Activated T-cell treated with anti-CD3 and anti-CD28 coated beads, Interleukin-2, amount 50 U/mL, for 4 hours (primary cell): ENCODE measurements around the gene CCDC86. TPM values are rescaled to one million over a fixed set of nuclear protein-coding genes. Genes with fewer than 3 reads are reported as not detected.

Experiments
- ATAC-seq, 2 donors: fragments of 200-7000 bp; cut with Tn5 transposase; one replicate each; pipeline ENCODE4 v1.10.0; 2021
- DNase-seq: peaks from one replicate; pipeline ENCODE4 v3.0.0-alpha.2; 2020
- H3K27me3 Mint-ChIP-seq: one replicate; pipeline ENCODE4 v1.8.0; 2021; ENCODE audit warnings: low read depth, mixed read lengths
- H3K36me3 Mint-ChIP-seq: one replicate; pipeline ENCODE4 v1.8.0; 2022; ENCODE audit warnings: mixed read lengths; ENCODE audit not compliant: insufficient read depth
- H3K4me1 Mint-ChIP-seq: one replicate; pipeline ENCODE4 v1.8.0; 2021; ENCODE audit warnings: low read depth, mixed read lengths
- H3K4me3 Mint-ChIP-seq: one replicate; pipeline ENCODE4 v1.8.0; 2021; ENCODE audit warnings: mild to moderate bottlenecking, moderate library complexity, mixed read lengths
- H3K9me3 Mint-ChIP-seq: one replicate; pipeline ENCODE4 v1.8.0; 2021; ENCODE audit warnings: mixed read lengths
- total RNA-seq, 3 donors: library from RNA; stranded (reverse); gene quantifications; one replicate each; pipeline ENCODE4 v1.2.1, GENCODE V29; 2021

CCDC86 gene, protein sequence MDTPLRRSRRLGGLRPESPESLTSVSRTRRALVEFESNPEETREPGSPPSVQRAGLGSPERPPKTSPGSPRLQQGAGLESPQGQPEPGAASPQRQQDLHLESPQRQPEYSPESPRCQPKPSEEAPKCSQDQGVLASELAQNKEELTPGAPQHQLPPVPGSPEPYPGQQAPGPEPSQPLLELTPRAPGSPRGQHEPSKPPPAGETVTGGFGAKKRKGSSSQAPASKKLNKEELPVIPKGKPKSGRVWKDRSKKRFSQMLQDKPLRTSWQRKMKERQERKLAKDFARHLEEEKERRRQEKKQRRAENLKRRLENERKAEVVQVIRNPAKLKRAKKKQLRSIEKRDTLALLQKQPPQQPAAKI
- total RNA-seq, result 100 to 1,000 TPM; 182 to 218 (median 190) TPM

DNA sequence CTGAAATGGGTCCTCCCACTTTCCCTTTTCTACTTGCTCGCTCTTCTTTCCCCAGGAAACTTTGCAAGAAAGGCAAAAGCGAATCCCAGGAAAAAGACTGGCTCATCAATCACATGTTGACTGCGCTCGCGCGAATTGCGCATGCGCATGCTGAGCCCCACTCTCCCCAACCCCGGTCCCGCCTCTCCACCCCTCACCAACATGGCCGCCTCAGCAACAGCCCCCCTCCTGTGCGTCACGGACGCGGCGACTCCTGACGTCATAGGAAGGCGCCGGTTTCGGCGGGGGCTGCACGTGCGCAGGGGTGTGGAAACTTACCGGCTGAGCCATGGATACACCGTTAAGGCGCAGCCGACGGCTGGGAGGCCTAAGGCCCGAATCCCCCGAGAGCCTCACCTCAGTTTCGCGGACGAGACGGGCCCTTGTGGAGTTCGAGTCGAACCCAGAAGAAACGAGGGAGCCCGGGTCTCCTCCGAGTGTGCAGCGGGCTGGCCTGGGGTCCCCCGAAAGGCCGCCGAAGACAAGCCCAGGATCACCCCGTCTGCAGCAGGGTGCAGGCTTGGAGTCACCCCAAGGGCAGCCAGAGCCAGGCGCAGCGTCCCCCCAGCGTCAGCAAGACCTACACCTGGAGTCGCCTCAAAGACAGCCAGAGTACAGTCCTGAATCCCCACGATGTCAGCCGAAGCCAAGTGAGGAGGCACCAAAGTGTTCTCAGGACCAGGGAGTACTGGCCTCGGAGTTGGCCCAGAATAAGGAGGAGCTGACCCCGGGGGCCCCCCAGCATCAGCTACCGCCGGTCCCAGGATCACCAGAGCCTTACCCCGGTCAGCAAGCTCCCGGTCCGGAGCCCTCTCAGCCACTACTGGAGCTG lies at the start of gene CCDC86:
TSS of gene CCDC86 (plus strand) at position 317 of the 871 bp plus-strand sequence. CDS start at position 329, 12 bp downstream.
- Mint-ChIP-seq H3K4me3 (peak within 1 kb of the TSS; percentile 94), H3K4me1 (peaks cover 38% of the 10 kb centered on the region), H3K36me3 (peaks cover 22% of the 10 kb centered on the region), H3K9me3 (no peaks in the 10 kb centered on the region), H3K27me3 (no peaks in the 10 kb centered on the region)
- ATAC-seq, result peak; percentile 91 to 94
- peak; percentile 99 for DNase-seq

DNA sequence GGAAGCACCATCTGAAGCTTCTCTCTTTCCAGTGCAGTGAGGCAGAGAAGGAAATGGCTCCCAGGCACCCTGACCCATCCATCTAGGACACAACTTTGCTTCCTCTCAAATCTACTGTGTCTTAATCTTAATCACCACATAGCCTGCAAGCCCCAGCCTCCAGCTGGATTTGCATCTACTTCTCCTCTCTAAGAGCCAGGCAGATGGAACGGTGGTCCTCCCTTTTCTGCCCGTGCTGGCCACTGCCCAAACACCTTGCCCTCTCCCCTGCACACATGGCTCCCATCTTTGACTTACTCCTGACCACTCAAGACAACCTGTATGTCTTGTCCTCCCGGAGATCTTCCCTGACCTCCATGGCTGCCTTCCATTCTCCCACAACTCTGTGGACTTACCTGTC lies 49.4 kb upstream of the CCDC86 start:
- no peaks in the 10 kb centered on the region for H3K27me3 Mint-ChIP-seq
- H3K9me3 Mint-ChIP-seq, result no peaks in the 10 kb centered on the region
- H3K4me1 Mint-ChIP-seq, result no peaks in the 10 kb centered on the region

DNA sequence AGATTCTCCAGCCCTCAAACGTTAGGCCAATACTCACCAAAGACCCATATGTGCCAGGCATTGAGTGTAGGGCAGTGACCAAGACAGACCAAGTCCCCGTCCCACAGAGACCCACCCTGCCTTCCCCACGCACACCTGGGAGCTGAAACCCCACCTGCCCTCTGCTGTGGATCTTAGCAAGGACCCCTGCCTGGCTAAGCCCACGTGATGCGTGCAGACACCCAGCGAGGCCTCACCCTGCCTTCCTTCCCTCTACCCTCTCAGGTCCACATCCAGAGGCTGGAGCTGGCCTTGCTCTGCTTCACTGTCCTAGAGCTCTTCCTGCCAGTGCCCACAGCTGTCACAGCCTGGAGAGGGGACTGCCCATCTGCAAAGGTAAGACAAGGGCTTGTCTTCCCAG lies 46.6 kb upstream of the CCDC86 start:
- no peaks in the 10 kb centered on the region for H3K9me3 Mint-ChIP-seq
- no peak for ATAC-seq
- no peak overlapping the region for H3K4me3 Mint-ChIP-seq
- H3K36me3 Mint-ChIP-seq, result no peaks in the 10 kb centered on the region
- H3K27me3 Mint-ChIP-seq, result peaks cover 5% of the 10 kb centered on the region
- no peaks in the 10 kb centered on the region for H3K4me1 Mint-ChIP-seq
- DNase-seq, result no peak

More for the DNA sequence above, 49.4 kb upstream of the CCDC86 start:
- no peak for DNase-seq
- no peak for ATAC-seq
- Mint-ChIP-seq H3K4me3 (no peak overlapping the region), H3K36me3 (no peaks in the 10 kb centered on the region)

DNA sequence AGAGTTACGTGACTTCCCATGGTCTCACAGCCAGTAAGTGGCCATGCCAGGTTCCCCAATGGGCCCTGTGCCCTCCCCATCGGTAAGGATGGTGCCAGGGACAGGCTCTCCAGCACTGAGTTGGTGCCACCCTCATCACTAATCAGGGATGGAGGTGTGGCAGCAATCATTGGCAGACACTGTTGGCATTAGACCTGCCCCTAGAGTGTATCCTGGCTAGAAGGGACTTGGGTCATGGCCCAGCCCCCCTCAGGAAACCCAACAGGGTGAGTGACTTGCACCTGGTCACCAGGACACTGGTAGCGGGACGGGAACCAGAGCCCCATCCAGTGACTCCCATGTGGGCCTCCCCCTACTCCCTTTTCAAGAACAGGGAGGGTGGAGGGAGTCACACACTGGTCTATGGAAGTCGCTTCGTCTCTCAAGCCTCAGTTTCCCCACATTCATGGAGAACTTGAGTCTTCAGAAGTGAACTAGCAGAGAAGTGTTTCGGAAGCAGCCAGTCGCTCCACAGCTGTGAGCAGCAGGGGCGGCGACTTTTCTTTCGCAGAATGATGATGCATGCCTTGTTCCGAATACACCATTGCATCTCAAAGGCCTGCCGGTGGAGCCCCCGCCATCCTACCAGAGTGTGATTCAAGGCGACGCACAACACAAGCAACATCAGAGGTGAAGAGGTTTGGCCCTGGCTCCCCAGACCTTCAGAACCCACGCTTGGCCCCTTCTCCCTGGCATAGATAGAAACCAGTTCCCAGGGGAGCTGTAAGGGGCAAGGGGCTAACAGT lies 43.9 kb upstream of the CCDC86 start:
- DNase-seq (no peak), ATAC-seq (no peak)
- Mint-ChIP-seq H3K27me3 (peaks cover 9% of the 10 kb centered on the region), H3K4me3 (no peak overlapping the region), H3K4me1 (no peaks in the 10 kb centered on the region), H3K9me3 (no peaks in the 10 kb centered on the region), H3K36me3 (no peaks in the 10 kb centered on the region)

DNA sequence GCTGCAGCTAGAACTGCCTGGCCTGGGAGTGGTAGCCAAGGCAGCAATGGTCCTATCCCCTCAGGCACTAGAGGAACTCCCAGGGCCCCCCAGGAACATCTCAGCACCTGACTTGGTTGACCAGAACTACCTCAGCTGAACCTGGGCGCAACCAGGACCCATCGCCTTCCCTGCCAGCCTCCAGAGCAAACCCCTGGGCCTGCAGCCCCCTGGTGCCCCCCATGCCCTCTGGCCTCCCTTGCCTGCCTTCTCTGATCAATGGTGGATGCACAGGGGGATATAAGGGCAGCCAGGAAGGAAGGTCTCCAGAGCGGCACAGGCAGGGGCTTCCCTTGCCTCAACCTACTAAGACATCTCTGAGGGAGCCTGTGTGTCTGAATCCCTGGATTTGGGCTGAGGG lies 43.3 kb upstream of the CCDC86 start:
- H3K36me3 Mint-ChIP-seq, result no peaks in the 10 kb centered on the region
- H3K4me1 Mint-ChIP-seq, result no peaks in the 10 kb centered on the region
- H3K4me3 Mint-ChIP-seq, result no peak overlapping the region
- H3K27me3 Mint-ChIP-seq, result peaks cover 10% of the 10 kb centered on the region
- ATAC-seq, result no peak
- DNase-seq, result no peak
- H3K9me3 Mint-ChIP-seq, result no peaks in the 10 kb centered on the region

DNA sequence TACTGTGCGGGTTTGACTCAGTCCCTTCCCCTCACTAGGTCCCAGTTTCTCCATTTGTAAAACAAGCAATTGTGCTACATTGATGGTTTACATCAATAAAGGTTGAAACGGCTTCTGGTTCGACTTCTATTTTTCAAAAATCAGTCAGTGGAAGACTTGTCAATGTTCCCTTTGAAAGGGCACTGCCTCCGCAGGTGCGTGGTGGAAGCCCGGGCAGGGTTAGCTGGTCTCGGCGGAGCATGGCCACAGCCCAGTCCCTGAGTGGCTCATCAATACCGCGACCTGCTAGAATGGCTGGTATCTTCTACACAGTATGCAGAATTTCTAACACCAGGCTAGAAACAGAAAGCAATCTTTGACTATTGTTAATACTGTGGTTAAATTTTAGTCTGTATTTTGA lies 40.7 kb upstream of the CCDC86 start:
- H3K4me1 Mint-ChIP-seq, result no peaks in the 10 kb centered on the region
- no peak for DNase-seq
- no peak for ATAC-seq
- peaks cover 14% of the 10 kb centered on the region for H3K27me3 Mint-ChIP-seq
- H3K36me3 Mint-ChIP-seq, result no peaks in the 10 kb centered on the region
- no peak overlapping the region for H3K4me3 Mint-ChIP-seq
- H3K9me3 Mint-ChIP-seq, result no peaks in the 10 kb centered on the region

DNA sequence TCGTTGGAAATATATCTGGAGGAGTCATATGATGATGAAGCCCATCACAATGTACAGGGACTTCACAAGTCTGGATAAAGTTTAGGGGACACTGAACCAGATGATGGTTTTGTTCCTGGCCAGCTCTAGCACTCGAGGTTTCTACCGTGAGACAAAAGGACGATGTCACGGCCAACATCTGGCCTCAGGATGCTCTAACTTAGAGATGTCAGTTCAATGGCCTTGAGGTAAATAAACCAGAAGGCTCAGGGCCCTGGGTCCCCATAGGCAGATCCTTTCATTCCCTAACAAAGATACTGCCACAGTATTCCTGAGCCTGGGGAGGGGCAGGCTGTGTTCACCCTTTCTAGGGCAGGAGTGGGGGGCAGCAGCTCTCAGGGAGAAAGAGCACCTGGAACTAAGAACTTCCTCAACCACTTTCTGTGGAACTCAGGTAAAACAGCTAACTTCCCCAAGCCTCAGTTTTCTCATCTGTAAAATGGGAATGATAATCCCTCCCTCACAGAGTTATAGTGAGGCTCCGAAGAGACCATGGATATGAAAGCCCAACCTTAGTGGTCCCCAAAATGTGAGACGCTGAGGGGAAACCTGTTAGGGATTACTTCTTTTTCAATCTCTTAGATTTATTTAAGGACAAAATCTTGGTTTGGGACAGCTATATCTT lies 38.5 kb upstream of the CCDC86 start:
- Mint-ChIP-seq H3K4me3 (no peak overlapping the region), H3K36me3 (no peaks in the 10 kb centered on the region), H3K9me3 (no peaks in the 10 kb centered on the region), H3K4me1 (no peaks in the 10 kb centered on the region), H3K27me3 (peaks cover 16% of the 10 kb centered on the region)
- no peak for ATAC-seq
- no peak for DNase-seq

DNA sequence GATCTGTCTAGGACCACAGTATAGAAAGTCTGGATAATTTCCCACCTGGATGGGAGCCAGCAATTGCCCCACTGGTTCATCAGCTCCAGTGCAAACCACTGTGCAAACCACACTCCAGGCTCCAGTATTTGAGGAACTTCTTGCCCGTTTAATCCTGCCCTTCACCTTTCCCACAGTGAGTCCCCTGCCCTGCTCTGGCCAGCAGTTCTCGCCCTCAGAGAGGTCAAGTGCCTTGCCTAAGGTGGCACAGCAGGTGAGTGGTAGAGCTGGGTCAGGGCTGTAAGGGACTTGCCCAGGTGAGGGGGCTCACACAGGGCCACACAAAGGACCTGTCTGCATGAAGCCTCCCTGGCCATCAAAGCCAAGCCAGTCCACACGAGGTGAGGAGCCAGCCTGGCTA lies 32.7 kb upstream of the CCDC86 start:
- no peak for DNase-seq
- ATAC-seq, result no peak
- Mint-ChIP-seq H3K36me3 (no peaks in the 10 kb centered on the region), H3K4me3 (no peak overlapping the region), H3K27me3 (peaks cover 10% of the 10 kb centered on the region), H3K4me1 (no peaks in the 10 kb centered on the region), H3K9me3 (no peaks in the 10 kb centered on the region)

DNA sequence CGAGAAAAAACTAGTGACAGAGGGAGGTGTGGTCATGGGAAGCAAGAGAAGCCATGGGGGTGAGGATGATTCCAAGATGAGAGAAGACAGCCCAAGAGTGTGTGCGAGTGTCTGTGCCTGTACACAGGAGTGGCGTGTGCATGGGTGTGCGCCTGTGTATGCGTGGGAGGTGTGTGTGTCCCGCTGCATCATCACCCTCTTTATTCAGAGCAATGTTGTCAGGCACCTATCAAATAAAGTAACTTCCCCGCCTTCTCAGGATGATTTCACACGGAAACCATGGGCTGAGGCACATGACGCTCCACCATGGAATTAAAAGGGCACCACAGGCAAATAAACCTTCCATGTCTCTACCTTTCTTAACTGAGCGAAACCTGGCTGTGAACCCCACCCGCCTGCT lies 32.2 kb upstream of the CCDC86 start:
- Mint-ChIP-seq H3K36me3 (no peaks in the 10 kb centered on the region), H3K4me3 (no peak overlapping the region), H3K4me1 (no peaks in the 10 kb centered on the region), H3K9me3 (no peaks in the 10 kb centered on the region), H3K27me3 (peaks cover 11% of the 10 kb centered on the region)
- no peak for DNase-seq
- ATAC-seq, result no peak

DNA sequence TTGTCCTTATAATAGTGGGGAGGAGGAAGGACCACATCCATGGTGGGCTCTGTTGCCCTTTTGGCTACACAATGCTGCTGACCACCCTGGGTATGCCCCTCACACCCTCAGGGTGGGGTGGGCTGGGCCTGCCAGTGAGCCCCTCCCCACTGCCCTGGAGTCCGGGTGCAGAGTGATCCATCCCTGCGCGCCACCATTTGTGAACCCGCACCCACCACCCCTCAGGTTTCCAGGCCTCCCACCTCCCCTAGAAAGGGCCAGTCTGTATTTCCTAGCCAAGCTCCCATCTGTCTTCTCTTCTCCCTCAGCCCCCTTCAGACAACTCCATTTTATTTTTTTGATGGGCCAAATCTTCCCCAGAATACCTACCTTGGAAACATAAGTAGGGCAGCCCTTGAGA lies 31.8 kb upstream of the CCDC86 start:
- ATAC-seq (no peak), DNase-seq (no peak)
- no peak overlapping the region for H3K4me3 Mint-ChIP-seq
- no peaks in the 10 kb centered on the region for H3K36me3 Mint-ChIP-seq
- H3K4me1 Mint-ChIP-seq, result no peaks in the 10 kb centered on the region
- H3K27me3 Mint-ChIP-seq, result peaks cover 11% of the 10 kb centered on the region
- no peaks in the 10 kb centered on the region for H3K9me3 Mint-ChIP-seq

DNA sequence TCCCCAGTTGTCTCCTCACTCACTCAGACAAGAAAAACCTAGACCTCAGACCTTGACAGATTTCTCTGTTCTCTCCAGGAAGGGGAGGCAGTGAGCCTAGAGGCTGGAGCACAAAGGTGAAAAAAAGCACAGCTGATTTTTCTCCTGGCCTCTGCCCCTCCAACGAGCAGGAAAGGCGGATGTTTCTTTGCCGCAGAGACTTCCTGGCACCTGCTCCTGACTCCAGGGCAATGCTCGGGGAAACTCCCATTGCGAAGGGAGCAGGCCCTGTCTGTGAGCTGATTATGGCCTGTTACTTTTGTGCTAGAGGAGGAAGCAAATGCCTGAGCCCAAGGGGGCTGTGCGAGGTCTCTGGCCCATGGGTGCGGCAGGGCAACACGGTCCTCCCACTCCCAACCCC lies 31.3 kb upstream of the CCDC86 start:
- Mint-ChIP-seq H3K9me3 (no peaks in the 10 kb centered on the region), H3K36me3 (no peaks in the 10 kb centered on the region), H3K27me3 (peaks cover 10% of the 10 kb centered on the region), H3K4me3 (no peak overlapping the region), H3K4me1 (no peaks in the 10 kb centered on the region)
- ATAC-seq (no peak), DNase-seq (no peak)

DNA sequence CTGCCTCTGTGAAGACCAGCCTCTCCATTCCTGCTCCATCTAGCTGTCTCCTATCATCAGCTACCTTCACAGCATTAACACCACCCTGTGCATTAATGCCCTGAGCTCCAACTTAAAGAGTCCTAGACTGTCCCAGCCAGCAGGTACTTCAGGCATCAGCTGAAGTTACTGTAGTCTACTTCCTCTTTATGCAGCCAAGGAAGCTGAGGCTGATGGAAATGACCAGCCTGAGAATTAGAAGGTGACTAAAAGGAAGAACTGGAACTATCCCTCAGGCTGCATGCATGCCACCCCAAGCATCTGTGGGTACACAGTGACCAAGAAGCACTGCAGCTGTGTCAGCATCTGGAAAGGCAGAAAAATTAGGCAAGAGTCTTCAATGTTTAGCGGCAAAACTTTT lies 28.6 kb upstream of the CCDC86 start:
- H3K27me3 Mint-ChIP-seq, result peaks cover 5% of the 10 kb centered on the region

DNA sequence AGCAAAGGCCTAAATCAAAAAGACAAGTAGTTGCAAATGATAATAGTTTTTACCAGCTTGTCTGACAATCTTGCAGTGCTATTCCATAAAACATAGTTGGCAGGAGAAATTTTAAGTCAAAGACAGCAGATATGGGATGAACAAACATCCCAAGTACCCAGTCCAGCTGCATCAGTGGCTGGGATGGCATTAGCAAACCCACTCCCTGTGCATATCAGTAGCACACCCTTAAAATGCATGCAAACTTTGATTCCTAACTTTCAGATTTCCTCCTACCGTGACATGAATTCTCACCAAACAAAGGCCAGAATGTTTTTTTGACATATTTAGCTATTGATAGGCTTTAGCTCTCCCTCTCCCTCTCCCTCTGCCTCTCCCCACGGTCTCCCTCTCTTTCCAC lies 27.8 kb upstream of the CCDC86 start:
- peaks cover 5% of the 10 kb centered on the region for H3K27me3 Mint-ChIP-seq
- no peaks in the 10 kb centered on the region for H3K4me1 Mint-ChIP-seq
- no peak overlapping the region for H3K4me3 Mint-ChIP-seq
- no peak for DNase-seq
- ATAC-seq, result no peak
- peaks cover 8% of the 10 kb centered on the region for H3K9me3 Mint-ChIP-seq
- H3K36me3 Mint-ChIP-seq, result no peaks in the 10 kb centered on the region

More for the DNA sequence above, 28.6 kb upstream of the CCDC86 start:
- peaks cover 8% of the 10 kb centered on the region for H3K9me3 Mint-ChIP-seq
- no peaks in the 10 kb centered on the region for H3K4me1 Mint-ChIP-seq
- DNase-seq (no peak), ATAC-seq (no peak)
- no peak overlapping the region for H3K4me3 Mint-ChIP-seq
- H3K36me3 Mint-ChIP-seq, result no peaks in the 10 kb centered on the region
